Motor neuron (in vitro differentiated cells): ENCODE results near the gene VSIG2. TPM values are rescaled to one million over a fixed set of nuclear protein-coding genes. Genes with fewer than 3 reads are reported as not detected.

Experiments
- ATAC-seq, 8 experiments: fragments of 200-7000 bp; cut with Tn5 transposase; replicated peaks in 6 of 8; 2 replicates each; pipeline ENCODE4 v1.8.0; 2021; ENCODE audit warnings: mild to moderate bottlenecking in 8 of 8, moderate library complexity in 8 of 8
- H3K27ac ChIP-seq, 2 donors: fragments of 250-450 bp; sonication (Bioruptor Pico); 2 replicates each; pipeline ENCODE4 v1.9.0; 2021; ENCODE audit warnings: antibody characterized with exemption in 2 of 2, mild to moderate bottlenecking in 2 of 2, moderate library complexity in 1 of 2
- H3K4me1 ChIP-seq, 2 donors: fragments of 250-450 bp; sonication (Bioruptor Pico); replicated peaks in 1 of 2; 2 replicates each; pipeline ENCODE4 v1.6.1; 2021; ENCODE audit warnings: antibody characterized with exemption in 2 of 2, mild to moderate bottlenecking in 2 of 2, moderate library complexity in 1 of 2
- H3K4me3 ChIP-seq, 5 donors: fragments of 250-450 bp; sonication (Bioruptor Pico); 2 replicates each; pipeline ENCODE4 v1.9.0; 2021; ENCODE audit warnings: antibody characterized with exemption in 5 of 5, mild to moderate bottlenecking in 5 of 5, moderate library complexity in 4 of 5
- WGBS, 10 experiments: fragments of 450-650 bp; shearing (Covaris generic); methylation state at CpG; one replicate each; pipeline ENCODE4 v1.0.0; 2022; 5-methylcytosine and 5-hydroxymethylcytosine counted together
- in situ Hi-C, 9 experiments: fragments of 400-800 bp; cut with MboI; loops; one replicate each; pipeline ENCODE4 v1.15.0; 2021; ENCODE audit warnings: low sequenced_read_pairs in 9 of 9, low pct_unique_long_range_greater_than_20kb in 2 of 9; ENCODE audit not compliant: unreplicated experiment in 9 of 9
- total RNA-seq, 8 experiments: library from RNA; unstranded; fragments of 300-600 nt; gene quantifications; 2 replicates each; pipeline versions ENCODE4 v1.2.3 to v1.2.4, GENCODE V29; 2022

VSIG2 gene
- total RNA-seq, 8 experiments from 2014 or later = 0.17 to 2.0 (median 0.90) TPM; not detected in 3

GRCh38 chr11:124753624-124754023 is 1.6 kb upstream of the VSIG2 start:
- WGBS, 10 experiments = 90% methylated on average over 2 of the region's 7 CpGs; no CpG with 5 or more reads in 9 of the 10 experiments
- H3K27ac ChIP-seq = no peak overlapping the region
- H3K4me1 ChIP-seq = peaks cover 0 to 14% of the 10 kb centered on the region in 2 donors
- in situ Hi-C loops = loop anchor here in 7 of 9 experiments (25.0 kb wide), 2 partner anchors 91 to 341 kb away; partner anchors contain the start of genes SIAE (in 6 of the 7), SPA17 (in 6 of the 7) and OR8B4 (in 2 of the 7)
- no peak overlapping the region for H3K4me3 ChIP-seq
- no peak for ATAC-seq

GRCh38 chr11:124753205-124753604 is 1.1 kb upstream of the VSIG2 start:
- in situ Hi-C loops = loop anchor here in 7 of 9 experiments (25.0 kb wide), 2 partner anchors 91 to 341 kb away; partner anchors contain the start of genes SIAE (in 6 of the 7), SPA17 (in 6 of the 7) and OR8B4 (in 2 of the 7)
- Histone ChIP-seq H3K27ac (no peak overlapping the region), H3K4me1 (peaks cover 0 to 13% of the 10 kb centered on the region in 2 donors), H3K4me3 (no peak overlapping the region)
- ATAC-seq = peak in 3 of 8 experiments; percentile 4 to 20 (median 6)

GRCh38 chr11:124752471-124753102 is 532 bp upstream of the VSIG2 start:
- WGBS, 10 experiments = 24 to 60% (median 29%) methylated on average over 1 to 6 of the region's 10 CpGs; no CpG with 5 or more reads in 4 of the 10 experiments
- Histone ChIP-seq H3K4me3 (no peak overlapping the region), H3K4me1 (peaks cover 0 to 11% of the 10 kb centered on the region in 2 donors), H3K27ac (no peak overlapping the region)
- in situ Hi-C loops = loop anchor here in 7 of 9 experiments (25.0 kb wide), 2 partner anchors 90 to 340 kb away; partner anchors contain the start of genes SIAE (in 6 of the 7), SPA17 (in 6 of the 7) and OR8B4 (in 2 of the 7)
- ATAC-seq = peak in 5 of 8 experiments; percentile 10 to 60 (median 44)

- WGBS, 10 experiments = 10 to 15% methylated on average over 2 to 6 of the region's 11 CpGs; no CpG with 5 or more reads in 8 of the 10 experiments
- no peak overlapping the region for H3K4me3 ChIP-seq
- in situ Hi-C loops = loop anchor here in 7 of 9 experiments (25.0 kb wide), 2 partner anchors 89 to 339 kb away; partner anchors contain the start of genes SIAE (in 6 of the 7), SPA17 (in 6 of the 7) and OR8B4 (in 2 of the 7)
- H3K4me1 ChIP-seq = peaks cover 0 to 15% of the 10 kb centered on the region in 2 donors
- ATAC-seq = no peak
- H3K27ac ChIP-seq = no peak overlapping the region
Measured at GRCh38 chr11:124751391-124751740, 689 bp downstream of the VSIG2 start.

GRCh38 chr11:124749912-124750311 is 2.1 kb downstream of the VSIG2 start:
- peak in 1 of 8 experiments; percentile 1 for ATAC-seq
- no peak overlapping the region for H3K4me3 ChIP-seq
- in situ Hi-C loops = loop anchor here in 7 of 9 experiments (5.0 to 25.0 kb wide), 3 partner anchors 78 to 338 kb away; partner anchors contain the start of genes SIAE (in 7 of the 7), SPA17 (in 7 of the 7) and OR8B4 (in 2 of the 7)
- peaks cover 0 to 15% of the 10 kb centered on the region in 2 donors for H3K4me1 ChIP-seq
- WGBS, 10 experiments = 40 to 100% methylated on average over 1 of the region's 1 CpG; no CpG with 5 or more reads in 8 of the 10 experiments
- H3K27ac ChIP-seq = no peak overlapping the region

- Histone ChIP-seq H3K4me1 (peaks cover 0 to 15% of the 10 kb centered on the region in 2 donors), H3K27ac (no peak overlapping the region), H3K4me3 (no peak overlapping the region)
- in situ Hi-C loops = loop anchor here in 1 of 9 experiments (5.0 kb wide), 1 partner anchor 76 kb away; the partner anchor contains the start of genes SIAE and SPA17
- no peak for ATAC-seq
- WGBS, 10 experiments = 0 to 70% (median 10%) methylated on average over 1 to 5 of the region's 12 CpGs; no CpG with 5 or more reads in 4 of the 10 experiments
Measured at GRCh38 chr11:124748481-124749343, 3.3 kb downstream of the VSIG2 start.

- 0 to 100% (median 45%) methylated on average over 1 to 4 of the region's 7 CpGs; no CpG with 5 or more reads in 2 of the 10 experiments for WGBS, 10 experiments
- Histone ChIP-seq H3K4me3 (no peak overlapping the region), H3K4me1 (peaks cover 0 to 15% of the 10 kb centered on the region in 2 donors), H3K27ac (no peak overlapping the region)
- ATAC-seq = no peak
- in situ Hi-C loops = loop anchor here in 1 of 9 experiments (5.0 kb wide), 1 partner anchor 76 kb away; the partner anchor contains the start of genes SIAE and SPA17
Measured at GRCh38 chr11:124748100-124748418, 4.0 kb downstream of the VSIG2 start.

- 17 to 100% (median 57%) methylated on average over 1 to 5 of the region's 14 CpGs; no CpG with 5 or more reads in 2 of the 10 experiments for WGBS, 10 experiments
- Histone ChIP-seq H3K4me1 (peaks cover 0 to 12% of the 10 kb centered on the region in 2 donors), H3K27ac (no peak overlapping the region), H3K4me3 (no peak overlapping the region)
- no peak for ATAC-seq
- in situ Hi-C loops = loop anchor here in 1 of 9 experiments (5.0 kb wide), 1 partner anchor 75 kb away; the partner anchor contains the start of genes SIAE and SPA17
Measured at GRCh38 chr11:124747406-124748099, 4.5 kb downstream of the VSIG2 start.

- WGBS, 10 experiments = 4 to 80% (median 7%) methylated on average over 1 to 22 of the region's 37 CpGs; no CpG with 5 or more reads in 4 of the 10 experiments
- no peak overlapping the region for H3K27ac ChIP-seq
Measured at GRCh38 chr11:124746621-124747243, 5.3 kb downstream of the VSIG2 start.

GRCh38 chr11:124745835-124746620 is 6.0 kb downstream of the VSIG2 start:
- Histone ChIP-seq H3K27ac (no peak overlapping the region), H3K4me1 (peaks cover 0 to 4% of the 10 kb centered on the region in 2 donors), H3K4me3 (peak overlapping the region; percentile 5 to 30 (median 9))
- 5 to 10% (median 9%) methylated on average over 4 to 6 of the region's 41 CpGs; no CpG with 5 or more reads in 7 of the 10 experiments for WGBS, 10 experiments
- ATAC-seq = peak in 2 of 8 experiments; percentile 20 to 21
- in situ Hi-C loops = loop anchor here in 1 of 9 experiments (5.0 kb wide), 1 partner anchor 74 kb away; the partner anchor contains the start of genes SIAE and SPA17

More at GRCh38 chr11:124746621-124747243, 5.3 kb downstream of the VSIG2 start:
- peaks cover 0 to 4% of the 10 kb centered on the region in 2 donors for H3K4me1 ChIP-seq
- ATAC-seq = peak; percentile 64 to 92 (median 84)
- in situ Hi-C loops = loop anchor here in 1 of 9 experiments (5.0 kb wide), 1 partner anchor 74 kb away; the partner anchor contains the start of genes SIAE and SPA17
- H3K4me3 ChIP-seq = peak overlapping the region; percentile 5 to 30 (median 9)
